Body of pancreas (tissue), 4 donors: Measurements from ENCODE around the gene SIL1.

Experiments used
- CTCF ChIP-seq, 7 experiments: fragments of 450-650 bp in 4 of 7; fragments of 200-600 bp in 3 of 7; sonication (generic) in 3 of 7; IDR thresholded peaks; one replicate each; pipeline ENCODE4 v1.5.1; 2016 to 2019; ENCODE audit warnings: antibody characterized with exemption in 7 of 7
- POLR2A ChIP-seq, 3 donors: fragments of 450-650 bp; IDR thresholded peaks; one replicate each; pipeline ENCODE4 v1.6.1; 2016; ENCODE audit warnings: antibody characterized with exemption in 3 of 3, mild to moderate bottlenecking in 2 of 3

DNA sequence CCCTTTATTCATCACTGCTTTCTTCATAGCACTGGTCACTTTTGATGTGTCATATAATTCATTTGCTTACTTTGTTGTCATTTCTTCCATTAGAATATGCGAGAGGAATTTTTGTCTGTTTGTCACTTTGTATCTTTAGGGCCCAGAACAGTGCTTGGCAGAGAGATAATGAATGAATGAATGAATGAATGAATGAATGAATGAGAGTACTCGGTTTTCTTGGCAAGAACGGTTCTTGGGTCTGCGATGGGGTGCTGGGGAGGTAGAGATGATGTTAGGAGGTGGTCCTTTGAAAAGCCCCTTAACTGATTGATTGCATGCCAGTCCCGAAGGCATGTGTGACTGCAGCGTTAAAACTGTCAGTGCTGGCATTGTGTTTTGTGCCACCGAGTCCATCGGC, 270.6 kb downstream of the SIL1 start:
- no peak for TF ChIP-seq CTCF (IDR thresholded peaks at IDR 0.05)
- TF ChIP-seq POLR2A (IDR thresholded peaks at IDR 0.05): no peak
